Duodenal mucosa (tissue), 2 donors: ENCODE measurements around the gene SLC25A39.

Source experiments
- H3K27ac ChIP-seq: one replicate; pipeline ENCODE4 v1.7.0; 2013; ENCODE audit warnings: low read depth, low read length
- H3K27me3 ChIP-seq, 2 donors: one replicate each; pipeline ENCODE4 v1.7.0; 2013; ENCODE audit warnings: low read length in 2 of 2, control low read depth in 1 of 2; ENCODE audit not compliant: insufficient read depth in 2 of 2, control insufficient read depth in 1 of 2
- H3K36me3 ChIP-seq, 2 donors: one replicate each; pipeline ENCODE4 v1.7.0; 2013; ENCODE audit warnings: low read length in 2 of 2, control low read depth in 1 of 2; ENCODE audit not compliant: insufficient read depth in 2 of 2, control insufficient read depth in 1 of 2
- H3K4me1 ChIP-seq, 2 donors: one replicate each; pipeline ENCODE4 v1.7.0; 2013; ENCODE audit warnings: low read length in 2 of 2, control low read depth in 1 of 2; ENCODE audit not compliant: insufficient read depth in 2 of 2, control insufficient read depth in 1 of 2
- H3K4me3 ChIP-seq, 2 donors: one replicate each; pipeline ENCODE4 v1.7.0; 2013; ENCODE audit warnings: low read length in 2 of 2, low read depth in 1 of 2
- H3K9ac ChIP-seq, 2 donors: one replicate each; pipeline ENCODE4 v1.7.0; 2013; ENCODE audit warnings: low read length in 2 of 2, low read depth in 1 of 2
- H3K9me3 ChIP-seq, 2 donors: one replicate each; pipeline ENCODE4 v1.7.0; 2013; ENCODE audit warnings: low read length in 2 of 2, control low read depth in 1 of 2; ENCODE audit not compliant: control insufficient read depth in 1 of 2

SLC25A39 gene

DNA sequence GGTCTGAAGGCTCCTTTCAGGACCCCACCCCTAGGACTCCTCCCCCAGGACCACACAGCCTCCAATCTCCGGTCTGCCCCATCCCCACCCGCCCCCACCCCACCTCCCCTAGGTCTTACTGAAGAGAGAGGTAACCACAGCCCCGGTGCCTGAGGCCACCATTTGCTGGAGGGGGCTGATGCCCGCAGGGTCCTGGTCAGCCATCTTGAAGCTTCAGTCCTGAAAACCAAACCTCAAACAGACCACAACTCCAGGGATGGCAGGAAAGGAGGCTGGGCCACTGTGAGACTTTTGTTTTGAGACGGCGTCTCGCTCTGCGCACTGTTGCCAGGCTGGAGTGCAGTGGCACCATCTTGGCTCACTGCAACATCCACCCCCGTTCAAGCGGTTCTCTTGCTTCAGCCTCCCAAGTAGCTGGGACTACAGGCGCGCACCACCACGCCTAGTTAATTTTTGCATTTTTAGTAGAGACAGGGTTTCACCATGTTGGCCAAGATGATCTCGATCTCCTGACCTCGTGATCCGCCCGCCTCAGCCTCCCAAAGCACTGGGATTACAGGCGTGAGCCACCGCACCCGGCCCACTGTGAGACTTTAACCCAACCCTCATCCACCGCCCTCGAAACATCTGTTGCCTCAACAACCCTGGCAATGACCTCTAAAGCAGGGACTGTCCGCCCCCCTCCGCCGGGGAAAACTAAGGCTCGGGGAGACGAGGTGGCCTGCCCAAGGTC is 1.1 kb downstream of the SLC25A39 start:
- Histone ChIP-seq H3K36me3 (peaks cover 14 to 32% of the 10 kb centered on the region in 2 donors), H3K9me3 (no peaks in the 10 kb centered on the region), H3K4me3 (peak overlapping the region; percentile 89 to 91), H3K27ac (no peak overlapping the region), H3K27me3 (no peaks in the 10 kb centered on the region), H3K4me1 (peaks cover 7 to 8% of the 10 kb centered on the region in 2 donors), H3K9ac (peak overlapping the region; percentile 75 to 84)

DNA sequence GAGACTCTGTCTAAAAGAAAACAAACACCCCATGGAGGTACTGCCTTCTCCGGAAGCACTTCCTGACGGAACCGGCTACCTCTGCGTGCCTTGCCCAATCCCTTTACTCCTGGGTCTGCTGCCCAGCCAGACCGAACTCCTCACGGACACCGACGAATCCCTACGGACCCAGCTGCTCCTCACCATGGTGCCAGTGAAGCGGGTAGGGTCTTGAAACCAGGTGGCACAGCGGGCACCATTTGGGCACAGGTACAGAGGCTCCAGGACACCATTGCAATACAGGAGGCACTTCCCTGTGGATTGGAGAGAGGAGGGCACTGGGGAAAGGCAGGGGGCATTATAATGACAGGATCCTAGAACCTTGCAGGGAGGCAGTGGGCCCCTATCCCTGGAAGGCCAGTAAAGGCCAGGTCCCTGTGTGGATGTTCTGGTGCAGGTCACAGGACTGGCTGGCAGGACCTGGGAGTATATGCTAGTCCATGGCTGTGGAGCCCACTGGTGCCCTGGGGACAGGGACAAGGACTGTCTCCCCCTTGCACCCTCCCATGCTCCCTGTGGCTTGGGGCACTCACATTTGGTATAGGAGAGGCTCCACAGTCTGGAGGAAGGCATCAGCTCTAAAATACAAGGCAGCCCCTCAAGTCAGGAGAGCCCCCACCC is 2.3 kb downstream of the SLC25A39 start:
- Histone ChIP-seq H3K4me3 (no peak overlapping the region), H3K36me3 (peaks cover 14 to 32% of the 10 kb centered on the region in 2 donors), H3K27me3 (peaks cover 0 to 5% of the 10 kb centered on the region in 2 donors), H3K9me3 (no peaks in the 10 kb centered on the region), H3K27ac (no peak overlapping the region), H3K9ac (no peak overlapping the region), H3K4me1 (peaks cover 7 to 8% of the 10 kb centered on the region in 2 donors)

- Histone ChIP-seq H3K4me1 (peaks cover 7 to 8% of the 10 kb centered on the region in 2 donors), H3K4me3 (no peak overlapping the region), H3K9ac (no peak overlapping the region), H3K36me3 (peaks cover 14 to 32% of the 10 kb centered on the region in 2 donors), H3K9me3 (no peaks in the 10 kb centered on the region), H3K27ac (no peak overlapping the region), H3K27me3 (peaks cover 7 to 12% of the 10 kb centered on the region in 2 donors)
These were observed 3.1 kb downstream of the SLC25A39 start for GRCh38 chr17:44321246-44322120.

DNA sequence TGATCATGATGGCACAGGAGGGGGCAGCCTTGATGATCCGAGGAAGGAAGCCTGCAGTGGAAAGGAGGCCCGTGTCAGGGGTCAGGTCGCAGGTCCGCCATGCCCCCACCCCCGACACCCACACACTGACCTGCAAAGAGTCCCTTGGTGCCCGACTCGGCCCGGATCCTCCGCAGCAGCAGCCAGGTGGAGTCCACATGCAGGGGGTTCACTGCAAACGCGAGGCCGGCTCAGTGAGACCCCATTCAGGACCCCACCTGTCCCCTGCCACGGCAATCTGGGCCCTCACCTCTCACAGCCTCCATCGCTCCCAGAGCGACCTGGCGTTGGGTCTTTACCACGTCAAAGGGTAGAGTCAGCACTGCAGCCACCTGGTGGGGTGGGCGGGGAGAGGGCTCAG is 4.6 kb downstream of the SLC25A39 start:
- no peak overlapping the region for H3K4me3 ChIP-seq
- peaks cover 14 to 32% of the 10 kb centered on the region in 2 donors for H3K36me3 ChIP-seq
- H3K9me3 ChIP-seq, result no peaks in the 10 kb centered on the region
- H3K9ac ChIP-seq, result no peak overlapping the region
- no peak overlapping the region for H3K27ac ChIP-seq
- H3K27me3 ChIP-seq, result peaks cover 17 to 24% of the 10 kb centered on the region in 2 donors
- peaks cover 12 to 15% of the 10 kb centered on the region in 2 donors for H3K4me1 ChIP-seq

DNA sequence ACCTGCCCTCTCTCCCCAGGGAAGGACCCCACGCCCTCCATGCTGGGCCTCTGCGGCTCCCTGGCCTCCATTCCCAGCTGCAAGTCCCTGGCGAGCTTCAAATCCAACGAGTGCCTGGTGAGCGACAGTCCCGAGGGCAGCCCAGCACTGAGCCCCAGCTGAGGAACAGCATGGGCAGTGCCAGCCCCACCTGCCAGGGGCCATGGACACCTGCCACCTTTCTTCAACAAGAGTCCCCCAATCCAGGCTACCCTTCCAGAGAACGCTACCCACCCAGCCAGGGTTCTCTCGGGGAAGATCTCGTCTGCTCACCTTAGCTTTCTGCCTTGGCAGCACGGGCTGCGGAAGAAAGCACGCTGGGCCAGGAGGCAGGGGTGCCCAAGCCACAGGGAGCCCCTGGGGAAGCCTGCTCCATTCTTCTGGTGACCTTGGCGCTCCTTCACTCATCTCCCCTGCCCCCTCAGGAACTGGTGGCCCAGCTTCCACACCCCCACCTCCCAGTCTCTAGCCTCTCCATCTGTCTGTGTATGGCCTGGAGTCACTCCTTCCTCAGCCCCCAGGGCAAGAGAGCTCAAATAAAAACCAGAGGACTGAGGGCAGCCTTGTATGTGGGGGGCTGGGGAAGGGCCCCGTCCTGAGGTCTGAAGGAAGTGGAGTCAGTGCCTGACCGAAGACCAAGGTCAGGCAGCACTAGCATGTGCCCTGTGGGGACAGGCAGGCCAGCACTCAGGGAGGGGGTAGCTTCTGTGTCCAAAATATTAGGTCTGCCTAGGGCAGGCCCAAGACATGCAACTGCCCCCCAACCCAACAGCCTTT is 6.3 kb downstream of the SLC25A39 start:
- peaks cover 30 to 36% of the 10 kb centered on the region in 2 donors for H3K27me3 ChIP-seq
- H3K4me1 ChIP-seq, result peaks cover 4 to 8% of the 10 kb centered on the region in 2 donors
- no peak overlapping the region for H3K27ac ChIP-seq
- H3K9ac ChIP-seq, result no peak overlapping the region
- no peak overlapping the region for H3K4me3 ChIP-seq
- no peaks in the 10 kb centered on the region for H3K9me3 ChIP-seq
- H3K36me3 ChIP-seq, result peaks cover 14 to 32% of the 10 kb centered on the region in 2 donors

- Histone ChIP-seq H3K36me3 (peaks cover 14 to 32% of the 10 kb centered on the region in 2 donors), H3K9me3 (no peaks in the 10 kb centered on the region), H3K27me3 (peaks cover 30 to 36% of the 10 kb centered on the region in 2 donors), H3K4me3 (no peak overlapping the region), H3K27ac (no peak overlapping the region), H3K4me1 (peaks cover 4 to 8% of the 10 kb centered on the region in 2 donors), H3K9ac (no peak overlapping the region)
These were observed 7.1 kb downstream of the SLC25A39 start for GRCh38 chr17:44317545-44317944.

DNA sequence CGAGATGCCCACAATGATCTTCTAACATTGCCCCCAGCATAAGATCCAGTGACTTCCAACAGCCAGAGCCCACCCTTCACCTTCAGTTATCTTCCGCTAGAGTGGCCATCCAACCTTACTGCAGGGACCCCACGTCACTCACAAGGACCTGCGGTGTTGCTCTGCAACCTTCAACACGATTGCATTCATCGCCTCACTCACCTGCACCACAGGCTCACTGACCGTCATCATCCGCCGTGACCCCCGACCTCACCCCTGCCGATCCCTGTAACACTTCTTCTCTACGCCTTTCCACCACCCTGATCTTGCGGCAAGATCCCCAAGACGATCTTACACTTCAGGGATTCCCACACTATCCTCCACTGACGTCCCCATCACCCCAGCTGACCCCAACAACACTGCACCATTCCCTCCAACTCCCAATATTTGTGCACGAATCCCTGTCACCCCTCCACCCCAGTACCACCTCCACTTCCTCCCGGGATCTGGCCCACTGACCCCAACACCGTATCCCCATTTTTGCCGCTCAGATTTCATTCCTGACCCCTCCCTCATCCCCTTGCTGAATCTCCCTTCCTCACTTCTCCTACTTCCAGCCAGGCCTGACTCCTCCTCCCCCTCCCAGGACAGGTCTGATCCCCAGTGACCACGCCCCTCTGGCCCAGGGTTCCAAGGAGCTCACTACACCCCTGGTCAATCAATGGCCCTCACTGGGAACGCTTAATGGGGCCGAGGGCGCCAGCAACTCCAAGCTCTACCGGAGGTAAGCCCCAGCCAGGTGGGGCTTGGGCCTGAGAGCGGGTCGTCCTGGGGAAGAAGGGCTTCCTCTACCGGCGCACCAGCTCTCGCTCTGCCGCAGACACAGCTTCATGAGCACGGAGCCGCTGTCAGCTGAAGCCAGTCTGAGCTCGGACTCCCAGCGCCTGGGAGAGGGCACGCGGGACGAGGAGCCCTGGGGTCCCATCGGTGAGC is 8.6 kb downstream of the SLC25A39 start:
- Histone ChIP-seq H3K27me3 (peaks cover 30 to 36% of the 10 kb centered on the region in 2 donors), H3K4me3 (no peak overlapping the region)

GRCh38 chr17:44314869-44315661 is 9.6 kb downstream of the SLC25A39 start:
- H3K27me3 ChIP-seq, result peaks cover 30 to 36% of the 10 kb centered on the region in 2 donors
- no peak overlapping the region for H3K27ac ChIP-seq
- H3K4me1 ChIP-seq, result peaks cover 4 to 8% of the 10 kb centered on the region in 2 donors
- no peak overlapping the region for H3K9ac ChIP-seq
- peak overlapping the region; percentile 29 to 53 for H3K4me3 ChIP-seq
- no peaks in the 10 kb centered on the region for H3K9me3 ChIP-seq
- peaks cover 3 to 7% of the 10 kb centered on the region in 2 donors for H3K36me3 ChIP-seq

More for the DNA sequence above, 8.6 kb downstream of the SLC25A39 start:
- H3K9ac ChIP-seq, result no peak overlapping the region
- H3K27ac ChIP-seq, result no peak overlapping the region
- H3K36me3 ChIP-seq, result peaks cover 9 to 17% of the 10 kb centered on the region in 2 donors
- H3K9me3 ChIP-seq, result no peaks in the 10 kb centered on the region
- peaks cover 4 to 8% of the 10 kb centered on the region in 2 donors for H3K4me1 ChIP-seq
